ENCODE measurements around the gene RIOX2. TPM values are rescaled to one million over a fixed set of nuclear protein-coding genes. Genes with fewer than 3 reads are reported as not detected.

Gene RIOX2
- total and polyA plus RNA-seq, 4 donors: 6.3 to 25.8 (median 14.2) TPM

DNA sequence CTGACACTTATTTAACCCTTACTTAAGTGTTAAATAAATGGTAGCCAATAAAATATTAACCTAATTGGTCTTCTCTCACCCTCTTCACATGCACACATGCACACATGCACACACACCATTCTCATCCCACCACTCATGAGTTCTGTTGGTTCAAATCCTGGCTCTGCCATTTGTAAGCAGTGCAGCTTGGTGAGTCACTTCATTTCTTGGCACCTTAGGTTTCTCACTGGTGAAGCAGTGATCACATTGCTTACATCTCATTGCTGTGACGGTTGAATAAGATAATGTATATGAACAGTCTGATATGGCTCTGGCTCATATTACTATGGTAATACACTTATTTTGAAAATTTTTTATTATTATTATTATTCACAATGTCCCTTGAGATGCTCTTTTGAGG, 33.8 kb downstream of the RIOX2 start:
- Histone ChIP-seq H3K36me3 (ENCODE audit: control insufficient read depth in 1 of 2, insufficient read depth in 2 of 2, low read length in 1 of 2) (peaks cover 6 to 12% of the 10 kb centered on the region in 2 donors), H3K27ac (ENCODE audit: low read depth in 1 of 2, low read length in 2 of 2) (no peak overlapping the region), H3K4me3 (ENCODE audit: low read length in 2 of 2) (no peak overlapping the region), H3K27me3 (ENCODE audit: control insufficient read depth in 1 of 2, insufficient read depth in 2 of 2, low read length in 1 of 2) (no peaks in the 10 kb centered on the region), H3K4me1 (ENCODE audit: control insufficient read depth in 1 of 2, insufficient read depth in 2 of 2, low read length in 2 of 2) (peaks cover 1 to 11% of the 10 kb centered on the region in 2 donors), H3K9me3 (ENCODE audit: control insufficient read depth, low read length) (no peaks in the 10 kb centered on the region)
- 37 to 45% methylated on average over 1 of the region's 1 CpG for WGBS, 2 donors
- DNase-seq (no peak), ATAC-seq (ENCODE audit: low FRiP score) (no peak)
- intact Hi-C loops (cut with DNase I): no loop called here

DNA sequence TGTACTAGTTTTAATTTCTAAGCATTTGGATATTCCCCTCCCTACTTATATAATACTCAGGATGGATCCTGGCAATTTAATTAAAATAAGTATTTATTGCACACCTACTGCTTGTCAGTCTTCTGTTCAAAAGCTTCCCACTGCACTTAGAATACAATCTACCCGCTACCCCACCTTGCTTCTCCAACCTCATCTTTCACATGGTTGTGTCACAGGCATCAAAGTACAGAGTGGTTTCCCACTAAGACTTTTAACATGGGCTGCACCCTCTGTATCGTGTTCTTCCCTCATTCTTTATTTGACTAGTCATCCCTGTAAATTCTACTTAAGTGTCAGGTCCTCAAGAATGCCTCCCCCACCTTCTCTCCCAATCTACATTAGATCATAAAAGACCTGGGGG, 35.0 kb downstream of the RIOX2 start:
- peaks cover 6 to 12% of the 10 kb centered on the region in 2 donors for H3K36me3 ChIP-seq (ENCODE audit: control insufficient read depth in 1 of 2, insufficient read depth in 2 of 2, low read length in 1 of 2)
- intact Hi-C loops (cut with DNase I): no loop called here
- no peak for ATAC-seq (ENCODE audit: low FRiP score)

DNA sequence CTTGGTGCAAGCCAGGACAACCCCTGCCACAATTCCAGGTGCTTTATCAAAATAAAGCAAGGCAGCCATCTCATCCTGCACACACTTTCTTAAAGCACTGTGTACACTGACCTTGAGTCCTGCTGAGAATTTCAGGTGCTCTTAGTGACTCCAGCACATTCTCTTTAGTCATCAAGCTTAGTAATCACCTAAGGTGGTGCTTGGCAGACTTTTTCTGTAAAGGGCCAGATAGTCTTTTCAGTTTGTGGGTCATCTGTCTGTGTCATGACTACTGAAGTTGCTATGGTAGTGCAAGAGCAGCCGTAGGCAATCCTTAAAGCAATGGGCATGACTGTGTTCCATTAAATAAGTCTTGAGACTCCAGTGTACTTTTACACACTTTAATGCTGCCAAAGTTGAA, 36.4 kb downstream of the RIOX2 start:
- H3K4me1 ChIP-seq (ENCODE audit: control insufficient read depth in 1 of 2, insufficient read depth in 2 of 2, low read length in 2 of 2): peaks cover 0 to 5% of the 10 kb centered on the region in 2 donors
- H3K4me3 ChIP-seq (ENCODE audit: low read length in 2 of 2): no peak overlapping the region
- intact Hi-C loops (cut with DNase I): no loop called here
- peaks cover 6 to 12% of the 10 kb centered on the region in 2 donors for H3K36me3 ChIP-seq (ENCODE audit: control insufficient read depth in 1 of 2, insufficient read depth in 2 of 2, low read length in 1 of 2)
- ATAC-seq (ENCODE audit: low FRiP score) (no peak), DNase-seq (no peak)
- no peaks in the 10 kb centered on the region for H3K9me3 ChIP-seq (ENCODE audit: control insufficient read depth, low read length)
- H3K27me3 ChIP-seq (ENCODE audit: control insufficient read depth in 1 of 2, insufficient read depth in 2 of 2, low read length in 1 of 2): no peaks in the 10 kb centered on the region
- H3K27ac ChIP-seq (ENCODE audit: low read depth in 1 of 2, low read length in 2 of 2): no peak overlapping the region
- 94 to 97% methylated on average over 1 of the region's 1 CpG for WGBS, 2 donors

More for the DNA sequence above, 35.0 kb downstream of the RIOX2 start:
- 94 to 97% methylated on average over 2 of the region's 2 CpGs for WGBS, 2 donors
- Histone ChIP-seq H3K9me3 (ENCODE audit: control insufficient read depth, low read length) (no peaks in the 10 kb centered on the region), H3K4me1 (ENCODE audit: control insufficient read depth in 1 of 2, insufficient read depth in 2 of 2, low read length in 2 of 2) (peaks cover 0 to 7% of the 10 kb centered on the region in 2 donors), H3K27ac (ENCODE audit: low read depth in 1 of 2, low read length in 2 of 2) (no peak overlapping the region), H3K27me3 (ENCODE audit: control insufficient read depth in 1 of 2, insufficient read depth in 2 of 2, low read length in 1 of 2) (no peaks in the 10 kb centered on the region), H3K4me3 (ENCODE audit: low read length in 2 of 2) (no peak overlapping the region)
- DNase-seq: no peak

DNA sequence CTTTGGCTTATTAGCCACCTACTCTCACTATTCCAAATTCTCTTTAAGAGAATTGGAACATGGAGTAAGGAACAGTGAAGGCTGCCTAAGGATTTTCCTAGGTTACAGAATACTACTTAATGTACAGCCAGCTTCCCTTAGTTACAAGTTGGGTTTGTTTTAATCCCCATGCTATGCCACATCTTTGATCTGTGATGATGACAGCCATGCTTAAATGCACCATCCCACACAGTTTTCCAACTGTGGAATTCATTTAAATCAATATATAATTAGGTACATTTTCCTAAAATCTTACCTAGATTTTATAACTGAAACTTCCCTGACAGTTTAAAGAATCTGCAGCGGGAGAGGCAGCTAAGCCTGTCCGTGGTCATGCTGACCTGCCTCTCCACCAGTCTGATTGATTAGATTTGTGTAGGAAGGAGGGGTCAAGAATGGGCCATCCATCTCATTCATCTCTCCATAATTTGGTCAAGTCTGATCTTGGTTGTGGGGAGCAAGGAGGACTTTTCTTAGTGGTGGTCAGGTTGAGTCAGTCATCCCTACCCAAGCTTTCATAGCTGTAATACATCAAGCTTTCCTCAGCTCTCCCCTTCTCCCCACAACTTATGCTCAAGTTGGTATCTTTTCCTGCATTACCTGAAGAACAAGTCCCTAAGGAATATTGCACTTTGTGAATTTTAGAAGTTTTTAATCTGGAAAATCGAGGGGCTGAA, 37.1 kb downstream of the RIOX2 start:
- Histone ChIP-seq H3K9me3 (ENCODE audit: control insufficient read depth, low read length) (no peaks in the 10 kb centered on the region), H3K4me3 (ENCODE audit: low read length in 2 of 2) (no peak overlapping the region), H3K4me1 (ENCODE audit: control insufficient read depth in 1 of 2, insufficient read depth in 2 of 2, low read length in 2 of 2) (peaks cover 0 to 5% of the 10 kb centered on the region in 2 donors), H3K27me3 (ENCODE audit: control insufficient read depth in 1 of 2, insufficient read depth in 2 of 2, low read length in 1 of 2) (no peaks in the 10 kb centered on the region), H3K36me3 (ENCODE audit: control insufficient read depth in 1 of 2, insufficient read depth in 2 of 2, low read length in 1 of 2) (peaks cover 6 to 12% of the 10 kb centered on the region in 2 donors), H3K27ac (ENCODE audit: low read depth in 1 of 2, low read length in 2 of 2) (no peak overlapping the region)
- intact Hi-C loops (cut with DNase I): no loop called here
- no peak for ATAC-seq (ENCODE audit: low FRiP score)
- no peak for DNase-seq
- WGBS, 2 donors: 89 to 95% methylated on average over 3 of the region's 3 CpGs

DNA sequence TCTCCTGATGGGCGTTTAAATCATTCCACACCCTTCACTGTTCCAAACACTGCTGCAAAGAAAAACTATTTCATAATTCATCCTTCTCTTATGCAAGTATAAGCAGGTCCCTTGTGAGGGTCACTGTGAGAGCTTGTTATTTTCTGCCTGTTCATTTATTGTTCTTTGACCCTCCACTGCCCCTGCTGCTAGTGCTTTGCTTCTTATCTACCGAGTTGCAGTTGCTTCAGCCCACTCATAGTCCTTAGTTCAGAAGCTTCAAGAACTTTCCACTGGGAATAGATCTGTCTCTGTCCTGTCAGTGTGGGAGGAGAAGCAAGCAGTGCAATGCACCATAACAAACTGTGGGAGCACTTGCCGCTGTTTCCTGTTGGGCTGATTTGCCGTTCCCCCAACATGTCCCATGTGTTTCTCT, 39.8 kb downstream of the RIOX2 start:
- Histone ChIP-seq H3K27me3 (ENCODE audit: control insufficient read depth in 1 of 2, insufficient read depth in 2 of 2, low read length in 1 of 2) (no peaks in the 10 kb centered on the region), H3K36me3 (ENCODE audit: control insufficient read depth in 1 of 2, insufficient read depth in 2 of 2, low read length in 1 of 2) (peaks cover 6 to 12% of the 10 kb centered on the region in 2 donors), H3K4me1 (ENCODE audit: control insufficient read depth in 1 of 2, insufficient read depth in 2 of 2, low read length in 2 of 2) (no peaks in the 10 kb centered on the region), H3K27ac (ENCODE audit: low read depth in 1 of 2, low read length in 2 of 2) (no peak overlapping the region), H3K9me3 (ENCODE audit: control insufficient read depth, low read length) (no peaks in the 10 kb centered on the region), H3K4me3 (ENCODE audit: low read length in 2 of 2) (no peak overlapping the region)
- peak; percentile 71 for ATAC-seq (ENCODE audit: low FRiP score)
- intact Hi-C loops (cut with DNase I): no loop called here
- 41 to 46% methylated on average over 4 of the region's 4 CpGs for WGBS, 2 donors
- no peak for DNase-seq

DNA sequence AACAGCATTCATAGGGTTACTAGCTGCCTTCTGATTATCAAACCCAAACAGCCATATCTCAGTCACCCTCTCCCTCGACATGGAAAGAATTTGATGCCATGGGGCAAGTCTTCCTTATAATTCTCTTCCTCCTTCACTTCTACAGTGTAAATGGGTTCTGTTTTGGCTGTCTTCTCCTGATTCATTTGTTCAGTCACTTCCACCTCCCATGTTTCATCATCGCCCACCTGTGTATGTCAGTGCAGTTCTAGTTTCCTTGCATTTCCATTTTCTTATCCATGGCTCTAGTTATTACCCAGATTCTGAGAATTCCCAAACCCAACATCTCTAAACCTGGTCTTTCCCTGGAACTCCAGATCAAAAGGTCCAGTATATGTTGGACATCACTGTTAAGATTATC, 41.0 kb downstream of the RIOX2 start:
- ATAC-seq (ENCODE audit: low FRiP score) (no peak), DNase-seq (no peak)
- Histone ChIP-seq H3K27me3 (ENCODE audit: control insufficient read depth in 1 of 2, insufficient read depth in 2 of 2, low read length in 1 of 2) (no peaks in the 10 kb centered on the region), H3K36me3 (ENCODE audit: control insufficient read depth in 1 of 2, insufficient read depth in 2 of 2, low read length in 1 of 2) (peaks cover 6 to 9% of the 10 kb centered on the region in 2 donors), H3K4me3 (ENCODE audit: low read length in 2 of 2) (no peak overlapping the region), H3K4me1 (ENCODE audit: control insufficient read depth in 1 of 2, insufficient read depth in 2 of 2, low read length in 2 of 2) (no peaks in the 10 kb centered on the region), H3K27ac (ENCODE audit: low read depth in 1 of 2, low read length in 2 of 2) (no peak overlapping the region), H3K9me3 (ENCODE audit: control insufficient read depth, low read length) (no peaks in the 10 kb centered on the region)
- WGBS, 2 donors: 55 to 56% methylated on average over 2 of the region's 2 CpGs
- intact Hi-C loops (cut with DNase I): no loop called here

DNA sequence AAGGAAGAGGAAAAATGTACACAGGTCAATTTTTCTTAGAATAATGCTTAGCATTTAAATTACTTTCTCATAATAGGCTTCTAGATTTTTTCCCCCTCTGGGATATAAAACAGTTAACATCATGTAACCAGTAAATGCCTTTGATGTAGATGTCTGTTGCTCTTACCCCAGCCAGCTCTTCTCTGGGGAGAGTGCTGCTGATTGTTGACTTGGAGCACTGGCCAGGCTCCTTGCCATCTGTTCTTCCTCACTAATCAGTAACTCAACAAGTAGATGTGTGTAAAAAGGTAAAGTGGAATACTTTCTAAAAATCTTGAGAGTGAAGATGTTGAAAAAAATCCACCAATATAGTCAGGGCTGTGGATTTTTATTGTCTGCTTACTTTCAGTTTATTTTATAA, 42.2 kb downstream of the RIOX2 start:
- Histone ChIP-seq H3K36me3 (ENCODE audit: control insufficient read depth in 1 of 2, insufficient read depth in 2 of 2, low read length in 1 of 2) (peaks cover 2 to 6% of the 10 kb centered on the region in 2 donors), H3K27me3 (ENCODE audit: control insufficient read depth in 1 of 2, insufficient read depth in 2 of 2, low read length in 1 of 2) (no peaks in the 10 kb centered on the region), H3K4me1 (ENCODE audit: control insufficient read depth in 1 of 2, insufficient read depth in 2 of 2, low read length in 2 of 2) (no peaks in the 10 kb centered on the region), H3K9me3 (ENCODE audit: control insufficient read depth, low read length) (no peaks in the 10 kb centered on the region), H3K4me3 (ENCODE audit: low read length in 2 of 2) (no peak overlapping the region), H3K27ac (ENCODE audit: low read depth in 1 of 2, low read length in 2 of 2) (no peak overlapping the region)
- ATAC-seq (ENCODE audit: low FRiP score): no peak
- no peak for DNase-seq
- intact Hi-C loops (cut with DNase I): no loop called here

DNA sequence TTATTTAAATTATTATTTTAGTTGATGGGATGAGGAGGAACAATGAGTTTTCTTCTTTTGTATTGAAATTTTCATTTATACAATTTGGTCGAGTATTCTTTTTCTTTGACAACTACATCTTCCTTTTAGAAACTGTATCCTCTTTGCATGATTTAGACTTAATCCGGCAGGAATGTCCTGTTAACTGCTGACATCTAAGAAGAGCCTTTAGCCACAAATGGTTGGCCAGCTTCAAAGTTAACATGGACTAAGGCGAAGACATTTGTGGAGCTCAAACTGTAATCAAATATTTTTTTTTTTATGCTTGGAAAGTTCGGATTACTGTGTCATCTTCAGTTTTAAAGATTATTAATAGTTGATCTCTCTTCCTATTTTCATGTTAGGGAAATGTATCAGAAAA, 43.2 kb downstream of the RIOX2 start:
- no peak for DNase-seq
- 90 to 91% methylated on average over 4 of the region's 4 CpGs for WGBS, 2 donors
- intact Hi-C loops (cut with DNase I): no loop called here
- no peak overlapping the region for H3K27ac ChIP-seq (ENCODE audit: low read depth in 1 of 2, low read length in 2 of 2)
- no peaks in the 10 kb centered on the region for H3K9me3 ChIP-seq (ENCODE audit: control insufficient read depth, low read length)
- H3K27me3 ChIP-seq (ENCODE audit: control insufficient read depth in 1 of 2, insufficient read depth in 2 of 2, low read length in 1 of 2): no peaks in the 10 kb centered on the region
- no peaks in the 10 kb centered on the region for H3K4me1 ChIP-seq (ENCODE audit: control insufficient read depth in 1 of 2, insufficient read depth in 2 of 2, low read length in 2 of 2)
- H3K36me3 ChIP-seq (ENCODE audit: control insufficient read depth in 1 of 2, insufficient read depth in 2 of 2, low read length in 1 of 2): peaks cover under 1 to 11% of the 10 kb centered on the region in 2 donors
- no peak for ATAC-seq (ENCODE audit: low FRiP score)
- no peak overlapping the region for H3K4me3 ChIP-seq (ENCODE audit: low read length in 2 of 2)

DNA sequence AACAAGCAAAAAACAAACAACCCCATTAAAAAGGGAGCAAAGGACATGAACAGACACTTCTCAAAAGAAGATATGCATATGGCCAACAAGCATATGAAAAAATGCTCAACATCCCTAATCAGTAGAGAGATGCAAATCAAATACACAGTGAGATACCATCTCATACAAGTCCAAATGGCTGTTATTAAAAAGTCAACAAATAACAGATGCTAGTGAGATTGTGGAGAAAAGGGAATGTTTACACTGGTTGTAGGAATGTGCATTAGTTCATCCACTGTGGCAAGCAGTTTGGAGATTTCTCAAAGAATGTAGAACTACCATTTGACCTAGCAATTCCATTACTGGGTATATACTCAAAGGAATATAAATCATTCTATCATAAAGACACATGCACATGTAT, 44.5 kb downstream of the RIOX2 start:
- Histone ChIP-seq H3K9me3 (ENCODE audit: control insufficient read depth, low read length) (no peaks in the 10 kb centered on the region), H3K4me3 (ENCODE audit: low read length in 2 of 2) (no peak overlapping the region), H3K27ac (ENCODE audit: low read depth in 1 of 2, low read length in 2 of 2) (no peak overlapping the region), H3K27me3 (ENCODE audit: control insufficient read depth in 1 of 2, insufficient read depth in 2 of 2, low read length in 1 of 2) (no peaks in the 10 kb centered on the region), H3K4me1 (ENCODE audit: control insufficient read depth in 1 of 2, insufficient read depth in 2 of 2, low read length in 2 of 2) (no peaks in the 10 kb centered on the region), H3K36me3 (ENCODE audit: control insufficient read depth in 1 of 2, insufficient read depth in 2 of 2, low read length in 1 of 2) (peaks cover 0 to 6% of the 10 kb centered on the region in 2 donors)
- ATAC-seq (ENCODE audit: low FRiP score) (no peak), DNase-seq (no peak)
- intact Hi-C loops (cut with DNase I): no loop called here
